ENCODE data around the gene CD4. TPM values are rescaled to one million over a fixed set of nuclear protein-coding genes. Genes with fewer than 3 reads are reported as not detected.

Gene CD4
- total and polyA plus RNA-seq, 10 of the 15 experiments (the other 5 are each of a cell fraction or from before 2014, with no cell fraction given) = 0.24 to 1.6 (median 0.69) TPM

GRCh38 chr12:6851921-6852650 is 62.8 kb downstream of the CD4 start, which contains the start of gene USP5 (continued):
- TF ChIP-seq RAD21 (IDR thresholded peaks at IDR 0.05; ENCODE audit: insufficient read depth, low read depth, low read length) = no peak
- peak; percentile 55; the same call in 1 of the 2 replicates for TF ChIP-seq NBN (IDR thresholded peaks at IDR 0.05)
- TF ChIP-seq SMARCA5 (IDR thresholded peaks at IDR 0.05) = no peak
- TF ChIP-seq, protein P1, sequence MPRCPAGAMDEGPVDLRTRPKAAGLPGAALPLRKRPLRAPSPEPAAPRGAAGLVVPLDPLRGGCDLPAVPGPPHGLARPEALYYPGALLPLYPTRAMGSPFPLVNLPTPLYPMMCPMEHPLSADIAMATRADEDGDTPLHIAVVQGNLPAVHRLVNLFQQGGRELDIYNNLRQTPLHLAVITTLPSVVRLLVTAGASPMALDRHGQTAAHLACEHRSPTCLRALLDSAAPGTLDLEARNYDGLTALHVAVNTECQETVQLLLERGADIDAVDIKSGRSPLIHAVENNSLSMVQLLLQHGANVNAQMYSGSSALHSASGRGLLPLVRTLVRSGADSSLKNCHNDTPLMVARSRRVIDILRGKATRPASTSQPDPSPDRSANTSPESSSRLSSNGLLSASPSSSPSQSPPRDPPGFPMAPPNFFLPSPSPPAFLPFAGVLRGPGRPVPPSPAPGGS (IDR thresholded peaks at IDR 0.05; ENCODE audit: borderline replicate concordance, insufficient read depth, low read depth, low read length, poor library complexity, severe bottlenecking) = no peak
- TF ChIP-seq FOXM1 (IDR thresholded peaks at IDR 0.05; ENCODE audit: low read depth, low read length) = no peak
- no peak for TF ChIP-seq CUX1 (IDR thresholded peaks at IDR 0.05; ENCODE audit: insufficient replicate concordance, low read depth, low read length)
- peak; percentile 100 for TF ChIP-seq TARDBP (IDR thresholded peaks at IDR 0.05; ENCODE audit: borderline replicate concordance)
- no peak for TF ChIP-seq ETV6 (conservative IDR thresholded peaks at IDR 0.05 in 1 of 2, IDR thresholded peaks at IDR 0.05 in 1 of 2; ENCODE audit: borderline replicate concordance in 1 of 2, low read depth in 1 of 2)
- TF ChIP-seq KDM1A (IDR thresholded peaks at IDR 0.05; ENCODE audit: borderline replicate concordance) = no peak
- no peak; the same call in 1 of the 2 replicates for TF ChIP-seq RELB (IDR thresholded peaks at IDR 0.05; ENCODE audit: low read depth)
- TF ChIP-seq HCFC1 (IDR thresholded peaks at IDR 0.05; ENCODE audit: low read length) = peak; percentile 100
- TF ChIP-seq EP300 (IDR thresholded peaks at IDR 0.05; ENCODE audit: borderline replicate concordance in 1 of 2, control insufficient read depth in 1 of 2, low read depth in 2 of 2, low read length in 2 of 2) = no peak
- peak; percentile 99 for TF ChIP-seq SIX5 (IDR thresholded peaks at IDR 0.05; ENCODE audit: low read depth, low read length, severe bottlenecking)
- no peak for TF ChIP-seq BCL11A (IDR thresholded peaks at IDR 0.05; ENCODE audit: low read depth, low read length)
- no peak for TF ChIP-seq ZNF622 (IDR thresholded peaks at IDR 0.05)
- 0 out of 2 replicates have a peak, but pooled peaks have one; percentile 58 for TF ChIP-seq SIN3A (IDR thresholded peaks at IDR 0.05; ENCODE audit: low read depth, low read length)
- TF ChIP-seq PAX8 (IDR thresholded peaks at IDR 0.05) = no peak
- TF ChIP-seq ZNF24 (IDR thresholded peaks at IDR 0.05) = no peak
- no peak for TF ChIP-seq RBBP5 (conservative IDR thresholded peaks at IDR 0.05)
- TF ChIP-seq CREB1 (IDR thresholded peaks at IDR 0.05; ENCODE audit: low read depth) = peak; percentile 95
- peak; percentile 95 for TF ChIP-seq NR2C1 (IDR thresholded peaks at IDR 0.05)
- TF ChIP-seq YBX1 (IDR thresholded peaks at IDR 0.05) = no peak
- TF ChIP-seq ZNF274 (IDR thresholded peaks at IDR 0.05; ENCODE audit: insufficient read depth, insufficient read length) = no peak
- no peak for TF ChIP-seq ZSCAN29 (IDR thresholded peaks at IDR 0.05)
- TF ChIP-seq HDGF (IDR thresholded peaks at IDR 0.05) = peak; percentile 97

All from GM12878 (cell line).